ENCODE results near the gene OR51F2.

DNA sequence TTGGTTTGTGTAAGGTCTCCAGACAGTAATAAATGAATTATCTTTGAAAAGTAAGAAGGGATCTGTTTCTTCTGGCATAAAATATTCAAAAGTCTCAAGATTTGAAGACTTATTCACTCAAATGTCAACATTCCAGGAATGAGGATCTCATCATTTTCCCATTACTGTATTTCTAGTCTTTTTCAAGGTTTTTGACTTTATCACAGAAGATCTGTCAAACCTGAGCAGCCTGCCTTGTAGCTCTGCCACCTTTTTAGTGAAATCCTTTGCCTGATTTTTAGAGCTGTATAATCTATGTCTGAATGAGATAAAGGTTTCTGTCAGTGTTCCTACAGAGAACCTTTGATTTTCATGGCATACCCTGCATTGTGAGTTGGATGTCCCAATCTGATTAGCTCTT lies 4.0 kb downstream of the OR51F2 start:
- TF ChIP-seq, protein P1, sequence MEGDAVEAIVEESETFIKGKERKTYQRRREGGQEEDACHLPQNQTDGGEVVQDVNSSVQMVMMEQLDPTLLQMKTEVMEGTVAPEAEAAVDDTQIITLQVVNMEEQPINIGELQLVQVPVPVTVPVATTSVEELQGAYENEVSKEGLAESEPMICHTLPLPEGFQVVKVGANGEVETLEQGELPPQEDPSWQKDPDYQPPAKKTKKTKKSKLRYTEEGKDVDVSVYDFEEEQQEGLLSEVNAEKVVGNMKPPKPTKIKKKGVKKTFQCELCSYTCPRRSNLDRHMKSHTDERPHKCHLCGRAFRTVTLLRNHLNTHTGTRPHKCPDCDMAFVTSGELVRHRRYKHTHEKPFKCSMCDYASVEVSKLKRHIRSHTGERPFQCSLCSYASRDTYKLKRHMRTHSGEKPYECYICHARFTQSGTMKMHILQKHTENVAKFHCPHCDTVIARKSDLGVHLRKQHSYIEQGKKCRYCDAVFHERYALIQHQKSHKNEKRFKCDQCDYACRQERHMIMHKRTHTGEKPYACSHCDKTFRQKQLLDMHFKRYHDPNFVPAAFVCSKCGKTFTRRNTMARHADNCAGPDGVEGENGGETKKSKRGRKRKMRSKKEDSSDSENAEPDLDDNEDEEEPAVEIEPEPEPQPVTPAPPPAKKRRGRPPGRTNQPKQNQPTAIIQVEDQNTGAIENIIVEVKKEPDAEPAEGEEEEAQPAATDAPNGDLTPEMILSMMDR (IDR thresholded peaks at IDR 0.05) = no peak
- TF ChIP-seq POLR2A (IDR thresholded peaks at IDR 0.05) = no peak

All from esophagus squamous epithelium (tissue), 4 donors.